Right lobe of liver (tissue), 6 donors: ENCODE data around the gene MTM1. TPM values are rescaled to one million over a fixed set of nuclear protein-coding genes. Genes with fewer than 3 reads are reported as not detected.

Experiments used
- ATAC-seq, 4 donors: fragments of 200-7000 bp; cut with Tn5 transposase; one replicate each; pipeline ENCODE4 v1.9.1; 2020; ENCODE audit warnings: mild to moderate bottlenecking in 4 of 4, moderate library complexity in 4 of 4
- DNase-seq, 3 donors: peaks; one replicate each; pipeline ENCODE4 v3.0.0-alpha.2; 2020
- H3K27ac ChIP-seq, 3 donors: fragments of 200-600 bp; one replicate each; pipeline ENCODE4 v1.8.0; 2022
- H3K27me3 ChIP-seq, 2 donors: fragments of 200-600 bp; one replicate each; pipeline ENCODE4 v1.8.0; 2022
- H3K36me3 ChIP-seq, 4 donors: fragments of 200-600 bp; sonication (generic) in 1 of 4; one replicate each; pipeline versions ENCODE4 v1.5.1 to v1.8.0; 2017 to 2022; ENCODE audit warnings: control low read depth in 1 of 4
- H3K4me1 ChIP-seq, 4 donors: fragments of 200-600 bp; sonication (generic) in 1 of 4; one replicate each; pipeline versions ENCODE4 v1.5.1 to v1.8.0; 2017 to 2022; ENCODE audit warnings: control low read depth in 1 of 4
- H3K4me3 ChIP-seq, 3 donors: fragments of 200-600 bp; one replicate each; pipeline ENCODE4 v1.8.0; 2022
- H3K9me3 ChIP-seq, 4 donors: fragments of 200-600 bp; sonication (generic) in 1 of 4; one replicate each; pipeline versions ENCODE4 v1.5.1 to v1.8.0; 2017 to 2022; ENCODE audit warnings: control low read depth in 1 of 4
- CTCF ChIP-seq, 4 donors: fragments of 200-600 bp in 3 of 4; fragments of 450-650 bp in 1 of 4; IDR thresholded peaks; one replicate each; pipeline versions ENCODE4 v1.5.1 to v1.8.0; 2016 to 2022; ENCODE audit warnings: antibody characterized with exemption in 4 of 4, mild to moderate bottlenecking in 2 of 4
- POLR2A ChIP-seq: fragments of 450-650 bp; IDR thresholded peaks from one replicate; pipeline ENCODE4 v1.6.1; 2017; ENCODE audit warnings: antibody characterized with exemption, mild to moderate bottlenecking
- WGBS: methylation state at CpG from one replicate; pipeline ENCODE4 v1.1.6; 2018; ENCODE audit warnings: low coverage, low lambda C conversion rate; ENCODE audit not compliant: insufficient coverage; ENCODE audit errors: missing lambda C conversion rate; 5-methylcytosine and 5-hydroxymethylcytosine counted together
- intact Hi-C, 2 donors: fragments of 100-400 bp; cut with DNase I; formaldehyde crosslinking; loops; one replicate each; pipeline versions ENCODE4 v1.11.2 to v1.14.1; 2022
- total RNA-seq, 6 experiments: library from RNA; depleted of rRNA in 2 of 6; stranded (reverse); fragments of >200 nt in 2 of 6; fragmentation: NEBNext Ultra II Directional in 3 of 6; extraction: Animal tissue kit (Norgen Biotek cat#: 25700) in 3 of 6; gene quantifications; one replicate each; pipeline versions ENCODE4 v1.1.0 to v1.2.4, GENCODE V29; 2016 to 2023
- donor health status: DM: no; HTN: yes; CAD: no.
- donor health status: DM: no; HTN: no; CAD: no.
- donor health status: DM: no; HTN: no; CAD: no.
- donor health status: DM: no; HTN: yes; CAD: no.
- donor health status: DM: no; HTN: yes; CAD: no.

Gene MTM1
- total RNA-seq, 6 experiments from 2014 or later, result 9.8 to 18.0 (median 13.5) TPM

DNA sequence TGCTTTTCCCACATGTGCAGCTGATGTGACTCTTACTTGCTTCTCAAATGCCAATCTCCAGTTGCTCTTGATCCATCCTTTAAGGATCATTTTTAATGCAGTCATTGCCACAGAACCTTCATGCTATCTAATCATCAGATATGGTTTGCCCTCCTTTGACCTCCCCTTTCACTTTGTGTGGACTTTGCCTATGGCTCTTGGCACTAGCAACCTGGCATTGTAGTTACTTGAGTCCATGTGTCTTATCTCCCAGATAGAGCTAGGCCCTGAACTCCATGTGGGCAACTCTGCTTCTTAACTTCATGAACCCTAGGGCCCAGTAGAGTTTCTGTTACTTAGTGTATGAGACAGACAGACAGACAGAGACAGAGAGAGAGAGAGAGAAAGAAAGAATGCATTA lies 41.6 kb downstream of the MTM1 start:
- ATAC-seq (peak; percentile 61 to 86 (median 72)), DNase-seq (no peak)
- TF ChIP-seq CTCF (IDR thresholded peaks at IDR 0.05) (no peak), POLR2A (no peak)
- H3K27ac ChIP-seq, result no peak overlapping the region
- peaks cover 0 to 10% (median 0%) of the 10 kb centered on the region in 4 donors for H3K36me3 ChIP-seq
- no peaks in the 10 kb centered on the region for H3K9me3 ChIP-seq
- no peaks in the 10 kb centered on the region for H3K27me3 ChIP-seq
- intact Hi-C loops, result no loop called here
- H3K4me1 ChIP-seq, result peaks cover 0 to 7% (median 0%) of the 10 kb centered on the region in 4 donors
- no peak overlapping the region for H3K4me3 ChIP-seq

- no peak for DNase-seq
- WGBS, result 71% methylated on average over 2 of the region's 2 CpGs
- TF ChIP-seq CTCF (IDR thresholded peaks at IDR 0.05) (no peak), POLR2A (no peak)
- no peak for ATAC-seq
- Histone ChIP-seq H3K4me1 (peaks cover 0 to 3% (median 0%) of the 10 kb centered on the region in 4 donors), H3K27me3 (no peaks in the 10 kb centered on the region), H3K4me3 (no peak overlapping the region), H3K36me3 (peaks cover 0 to 10% (median 0%) of the 10 kb centered on the region in 4 donors), H3K9me3 (no peaks in the 10 kb centered on the region), H3K27ac (no peak overlapping the region)
- intact Hi-C loops, result no loop called here
Measured at GRCh38 chrX:150610446-150610845, 42.0 kb downstream of the MTM1 start.

DNA sequence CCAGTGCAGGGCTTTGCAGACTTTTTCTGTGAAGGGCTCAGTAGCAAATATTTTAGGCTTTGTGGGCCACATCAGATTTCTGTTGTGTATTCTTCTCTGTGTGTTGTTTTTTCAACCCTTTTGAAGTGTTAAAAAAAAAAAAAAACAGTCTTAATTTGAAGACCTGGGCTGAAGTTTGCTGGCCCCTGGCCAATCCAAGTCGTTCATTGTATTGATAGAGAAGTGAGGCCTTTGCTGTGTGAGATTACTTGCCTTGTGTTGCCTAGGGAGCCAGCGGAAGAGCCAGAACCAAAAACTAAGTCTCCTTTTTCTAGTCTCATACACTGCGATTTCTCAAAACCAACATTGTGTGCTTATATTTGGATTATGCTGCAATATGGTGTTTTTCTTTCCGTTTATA lies 46.9 kb downstream of the MTM1 start:
- DNase-seq, result no peak
- ATAC-seq, result no peak
- TF ChIP-seq CTCF (IDR thresholded peaks at IDR 0.05), result no peak
- TF ChIP-seq POLR2A, result no peak
- H3K4me3 ChIP-seq, result no peak overlapping the region
- 61% methylated on average over 4 of the region's 4 CpGs for WGBS
- intact Hi-C loops, result no loop called here
- H3K9me3 ChIP-seq, result no peaks in the 10 kb centered on the region
- H3K27ac ChIP-seq, result no peak overlapping the region
- H3K4me1 ChIP-seq, result no peaks in the 10 kb centered on the region
- no peaks in the 10 kb centered on the region for H3K27me3 ChIP-seq
- peaks cover 0 to 17% (median 3%) of the 10 kb centered on the region in 4 donors for H3K36me3 ChIP-seq

GRCh38 chrX:150616179-150616862 lies 47.9 kb downstream of the MTM1 start:
- intact Hi-C loops, result no loop called here
- 56% methylated on average over 7 of the region's 7 CpGs for WGBS
- H3K9me3 ChIP-seq, result no peaks in the 10 kb centered on the region
- no peak for ATAC-seq
- no peaks in the 10 kb centered on the region for H3K4me1 ChIP-seq
- no peak overlapping the region for H3K4me3 ChIP-seq
- peaks cover 0 to 17% (median 4%) of the 10 kb centered on the region in 4 donors for H3K36me3 ChIP-seq
- H3K27me3 ChIP-seq, result no peaks in the 10 kb centered on the region
- H3K27ac ChIP-seq, result no peak overlapping the region
- TF ChIP-seq POLR2A (no peak), CTCF (IDR thresholded peaks at IDR 0.05) (no peak)
- DNase-seq, result no peak

GRCh38 chrX:150616863-150617198 lies 48.4 kb downstream of the MTM1 start:
- WGBS, result 83% methylated on average over 2 of the region's 2 CpGs
- DNase-seq (no peak), ATAC-seq (no peak)
- Histone ChIP-seq H3K27me3 (no peaks in the 10 kb centered on the region), H3K27ac (no peak overlapping the region), H3K9me3 (no peaks in the 10 kb centered on the region), H3K4me1 (no peaks in the 10 kb centered on the region), H3K4me3 (no peak overlapping the region), H3K36me3 (peaks cover 0 to 17% (median 4%) of the 10 kb centered on the region in 4 donors)
- intact Hi-C loops, result no loop called here
- TF ChIP-seq CTCF (IDR thresholded peaks at IDR 0.05) (no peak), POLR2A (no peak)
